Activated CD4-positive, alpha-beta T cell treated with anti-CD3 and anti-CD28 coated beads, Interleukin-2, Interleukin-4, amounts not matched to agents 100 ng/mL and 50 ng/mL, durations not matched to agents 16 hours and 8 hours (primary cell): ENCODE results near the gene ASL.
A peak's percentile ranks its signal among the peaks of the same experiment; 100 is the strongest.
"Not testable (repeated sequence)": the region's sequence is repeated elsewhere in the genome, so short reads cannot be mapped to it uniquely, and the experiment has no call there.

Source experiments
- DNase-seq: peaks from one replicate; pipeline ENCODE4 v3.0.0-alpha.2; 2020; ENCODE audit warnings: low spot score

ASL gene

GRCh38 chr7:66075590-66076461 is at the start of gene ASL:
TSS of gene ASL (plus strand) at chr7:66075819. CDS start at chr7:66076082, 263 bp downstream.
- DNase-seq, result peak; percentile 89

- DNase-seq, result not testable (repeated sequence)
Observed at GRCh38 chr7:66028342-66028741, 47.3 kb upstream of the ASL start.

GRCh38 chr7:66033471-66034385 is 41.9 kb upstream of the ASL start:
- DNase-seq, result peak; percentile 14

GRCh38 chr7:66034436-66035010 is 41.1 kb upstream of the ASL start:
- DNase-seq, result not testable (repeated sequence)

GRCh38 chr7:66036382-66036781 is 39.2 kb upstream of the ASL start:
- no peak for DNase-seq

- DNase-seq, result no peak
Observed at GRCh38 chr7:66036788-66037187, 38.8 kb upstream of the ASL start.

GRCh38 chr7:66039094-66039670 is 36.4 kb upstream of the ASL start:
- DNase-seq, result no peak

GRCh38 chr7:66043681-66044497 is 31.7 kb upstream of the ASL start:
- DNase-seq, result no peak

- not testable (repeated sequence) for DNase-seq
Observed at GRCh38 chr7:66044498-66044854, 31.1 kb upstream of the ASL start.

GRCh38 chr7:66047426-66047825 is 28.2 kb upstream of the ASL start:
- no peak for DNase-seq

GRCh38 chr7:66049886-66050285 is 25.7 kb upstream of the ASL start:
- DNase-seq, result not testable (repeated sequence)

- DNase-seq, result no peak
Observed at GRCh38 chr7:66050337-66050957, 25.2 kb upstream of the ASL start.

GRCh38 chr7:66050990-66051448 is 24.6 kb upstream of the ASL start:
- no peak for DNase-seq

GRCh38 chr7:66052447-66052846 is 23.2 kb upstream of the ASL start:
- no peak for DNase-seq

GRCh38 chr7:66054063-66054462 is 21.6 kb upstream of the ASL start:
- DNase-seq, result no peak

- no peak for DNase-seq
Observed at GRCh38 chr7:66055321-66055956, 20.2 kb upstream of the ASL start.

GRCh38 chr7:66060796-66061195 is 14.8 kb upstream of the ASL start:
- no peak for DNase-seq

- DNase-seq, result no peak
Observed at GRCh38 chr7:66069732-66070131, 5.9 kb upstream of the ASL start.

- no peak for DNase-seq
Observed at GRCh38 chr7:66070222-66070621, 5.4 kb upstream of the ASL start.

- not testable (repeated sequence) for DNase-seq
Observed at GRCh38 chr7:66072208-66072607, 3.4 kb upstream of the ASL start.
